Thyroid gland (tissue), 4 donors: ENCODE data around the gene TAAR9.

ENCODE experiments used
- POLR2A ChIP-seq, 2 donors: fragments of 450-650 bp; IDR thresholded peaks; one replicate each; pipeline ENCODE4 v1.6.1; 2017; ENCODE audit warnings: antibody characterized with exemption in 2 of 2, mild to moderate bottlenecking in 2 of 2, moderate library complexity in 1 of 2
- TF ChIP-seq, protein P1 (sequence below), 6 experiments: fragments of 200-600 bp in 3 of 6; fragments of 450-650 bp in 3 of 6; sonication (generic) in 3 of 6; IDR thresholded peaks; one replicate each; pipeline ENCODE4 v1.5.1; 2016 to 2019; ENCODE audit warnings: antibody characterized with exemption in 6 of 6, mild to moderate bottlenecking in 2 of 6, inconsistent platforms in 1 of 6, moderate library complexity in 1 of 6

DNA sequence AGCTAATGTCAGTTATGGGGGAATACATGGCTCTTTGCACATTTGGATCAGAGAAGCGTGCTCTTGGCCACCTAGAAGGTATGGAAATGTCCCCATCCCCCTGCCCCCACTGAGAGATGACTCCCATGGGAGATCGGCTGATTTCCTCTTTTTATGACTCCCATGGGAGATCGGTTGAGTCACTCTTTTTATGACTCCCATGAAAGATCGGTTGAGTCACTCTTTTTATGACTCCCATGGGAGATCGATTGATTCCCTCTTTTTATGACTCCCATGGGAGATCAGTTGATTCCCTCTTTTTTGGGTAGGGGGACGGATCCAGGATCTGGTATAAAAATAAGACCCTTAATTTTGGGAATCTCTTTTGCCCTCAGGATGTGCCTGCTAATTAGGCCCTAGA lies 10.3 kb upstream of the TAAR9 start:
- TF ChIP-seq, protein P1, sequence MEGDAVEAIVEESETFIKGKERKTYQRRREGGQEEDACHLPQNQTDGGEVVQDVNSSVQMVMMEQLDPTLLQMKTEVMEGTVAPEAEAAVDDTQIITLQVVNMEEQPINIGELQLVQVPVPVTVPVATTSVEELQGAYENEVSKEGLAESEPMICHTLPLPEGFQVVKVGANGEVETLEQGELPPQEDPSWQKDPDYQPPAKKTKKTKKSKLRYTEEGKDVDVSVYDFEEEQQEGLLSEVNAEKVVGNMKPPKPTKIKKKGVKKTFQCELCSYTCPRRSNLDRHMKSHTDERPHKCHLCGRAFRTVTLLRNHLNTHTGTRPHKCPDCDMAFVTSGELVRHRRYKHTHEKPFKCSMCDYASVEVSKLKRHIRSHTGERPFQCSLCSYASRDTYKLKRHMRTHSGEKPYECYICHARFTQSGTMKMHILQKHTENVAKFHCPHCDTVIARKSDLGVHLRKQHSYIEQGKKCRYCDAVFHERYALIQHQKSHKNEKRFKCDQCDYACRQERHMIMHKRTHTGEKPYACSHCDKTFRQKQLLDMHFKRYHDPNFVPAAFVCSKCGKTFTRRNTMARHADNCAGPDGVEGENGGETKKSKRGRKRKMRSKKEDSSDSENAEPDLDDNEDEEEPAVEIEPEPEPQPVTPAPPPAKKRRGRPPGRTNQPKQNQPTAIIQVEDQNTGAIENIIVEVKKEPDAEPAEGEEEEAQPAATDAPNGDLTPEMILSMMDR (IDR thresholded peaks at IDR 0.05) = no peak
- no peak for TF ChIP-seq POLR2A (IDR thresholded peaks at IDR 0.05)
